GM19467 (cell line): ENCODE results near the gene SDC3.

Experiments
- ATAC-seq: cut with Tn5 transposase; IDR thresholded peaks from one replicate; pipeline ENCODE4 v1.9.1; 2021; ENCODE audit warnings: mild to moderate bottlenecking, moderate library complexity; ENCODE audit not compliant: unreplicated experiment

SDC3 gene

GRCh38 chr1:30905916-30906620 is 2.5 kb downstream of the SDC3 start:
- no peak for ATAC-seq

DNA sequence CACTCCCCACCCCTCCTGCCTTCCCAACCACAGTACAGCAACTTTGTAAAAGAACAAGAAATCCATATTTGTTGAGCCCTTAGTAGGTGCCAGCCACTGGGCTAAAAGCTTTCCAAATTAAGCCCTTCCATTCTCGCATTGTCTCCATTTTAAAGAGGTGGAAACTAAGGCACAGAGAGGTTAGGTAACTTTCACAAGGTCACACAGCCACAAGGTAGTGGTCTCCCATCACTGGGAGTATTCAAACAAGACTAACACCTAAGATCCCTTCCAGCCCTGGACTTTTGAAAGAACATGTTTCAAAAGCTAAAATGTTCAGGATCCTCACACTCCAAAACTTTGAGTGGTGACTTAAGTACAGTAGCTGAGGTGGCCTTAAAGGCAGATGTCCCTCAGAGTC is 3.2 kb downstream of the SDC3 start:
- no peak for ATAC-seq

GRCh38 chr1:30904962-30905335 is 3.6 kb downstream of the SDC3 start:
- ATAC-seq: no peak

DNA sequence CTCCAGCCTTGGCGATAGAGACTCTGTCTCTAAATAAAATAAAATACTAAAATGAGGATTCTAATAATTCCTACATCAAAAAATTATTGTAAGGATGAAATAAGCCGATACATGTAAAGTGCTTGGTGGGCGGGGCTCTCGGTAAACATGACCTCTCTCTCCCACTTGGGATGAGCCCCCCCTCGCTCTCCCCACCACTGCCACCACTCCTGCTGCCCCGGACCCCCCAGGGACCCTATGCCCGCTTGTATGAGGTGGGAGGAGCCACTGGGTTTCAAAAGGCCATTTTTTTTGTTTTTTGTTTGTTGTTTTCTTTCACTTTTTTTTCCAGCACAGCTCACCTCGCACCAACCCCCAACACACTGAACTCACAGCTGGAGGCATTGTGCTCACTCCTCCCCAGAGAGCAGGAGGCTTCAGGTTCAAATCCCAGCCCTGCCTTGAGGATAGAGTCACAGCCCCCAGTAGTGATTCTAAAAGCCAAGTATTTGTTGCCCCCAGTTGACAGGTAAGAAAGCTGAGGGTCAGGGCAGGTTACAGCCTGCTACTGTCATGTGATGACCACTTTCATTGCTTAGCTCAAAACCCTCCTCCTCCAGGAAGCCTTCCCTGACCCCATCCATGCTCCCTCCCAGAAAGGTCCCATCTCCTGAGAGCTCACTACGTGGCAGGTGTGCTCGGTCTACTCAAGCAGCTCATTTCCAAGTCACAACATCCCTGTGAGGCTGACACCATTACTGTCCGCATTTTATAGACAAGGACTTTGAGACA is 4.2 kb downstream of the SDC3 start:
- no peak for ATAC-seq

DNA sequence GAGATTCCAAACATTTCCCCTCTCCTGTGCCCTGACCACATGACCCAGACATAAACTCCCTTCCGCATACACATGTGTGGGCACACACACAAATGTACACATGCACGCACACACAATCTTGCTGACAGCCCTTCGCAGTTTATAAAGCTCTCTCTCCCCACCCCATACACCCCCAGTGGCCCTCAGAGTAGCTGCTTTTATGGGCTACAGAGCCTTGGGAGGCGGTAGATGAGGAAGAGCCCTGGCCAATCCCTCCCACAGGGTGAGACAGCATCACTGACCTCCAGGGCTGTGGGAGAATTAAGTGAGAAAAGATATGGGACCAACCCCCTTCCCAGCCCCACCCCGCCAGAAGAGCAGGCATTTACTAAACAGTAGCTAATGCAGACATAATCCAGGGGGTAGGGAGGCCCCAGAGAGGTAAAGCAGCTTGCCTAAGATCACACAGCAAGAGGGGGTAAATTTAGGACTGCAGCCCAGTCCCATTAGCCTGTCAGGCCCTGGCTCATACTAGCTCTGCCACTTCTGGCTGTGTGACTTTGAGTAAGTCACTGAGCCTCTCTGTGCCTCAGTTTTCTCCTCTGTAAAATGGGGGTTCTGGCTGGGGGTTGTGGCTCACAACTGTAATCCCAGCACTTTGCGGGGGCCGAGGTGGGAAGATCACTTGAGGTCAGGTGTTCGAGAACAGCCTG is 5.1 kb downstream of the SDC3 start:
- no peak for ATAC-seq

DNA sequence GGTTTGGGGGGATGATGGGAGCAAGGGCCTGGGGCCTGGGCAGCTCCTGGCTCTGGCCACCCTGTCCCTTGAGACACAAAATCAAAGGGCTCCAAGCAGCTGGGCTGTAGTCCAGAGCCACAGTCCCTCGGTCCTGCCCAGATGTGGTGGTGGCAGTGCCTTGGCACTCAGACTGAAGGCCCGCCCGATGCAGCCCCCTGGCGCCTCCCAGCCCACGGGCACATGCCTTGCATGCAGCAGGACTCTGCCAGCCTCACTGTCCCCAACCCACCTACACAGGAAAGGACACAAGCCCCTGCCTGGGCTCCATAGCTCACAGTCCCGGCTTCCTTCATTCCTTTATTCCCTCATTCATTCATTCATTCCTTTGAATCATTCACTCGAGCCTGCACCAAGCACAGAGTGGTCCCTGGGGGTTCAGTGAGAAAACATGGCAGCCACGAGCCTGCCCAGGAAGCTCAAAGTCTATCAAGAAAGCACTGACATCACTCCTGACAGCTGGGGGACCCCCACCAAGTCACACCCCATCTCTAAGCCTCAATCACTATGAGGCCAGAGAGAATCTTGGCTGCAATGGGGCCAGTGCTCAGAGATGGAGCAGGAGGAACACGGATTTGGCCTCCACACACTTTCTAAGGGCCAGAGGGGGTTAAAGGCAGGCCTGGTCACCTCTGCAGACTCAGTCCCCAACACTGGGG is 5.8 kb downstream of the SDC3 start:
- ATAC-seq: no peak

GRCh38 chr1:30901798-30902581 is 6.6 kb downstream of the SDC3 start:
- ATAC-seq: no peak

- no peak for ATAC-seq
Observed at GRCh38 chr1:30900931-30901560, 7.5 kb downstream of the SDC3 start.

- ATAC-seq: no peak
Observed at GRCh38 chr1:30900486-30900885, 8.1 kb downstream of the SDC3 start.

- no peak for ATAC-seq
Observed at GRCh38 chr1:30899577-30900389, 8.8 kb downstream of the SDC3 start.

DNA sequence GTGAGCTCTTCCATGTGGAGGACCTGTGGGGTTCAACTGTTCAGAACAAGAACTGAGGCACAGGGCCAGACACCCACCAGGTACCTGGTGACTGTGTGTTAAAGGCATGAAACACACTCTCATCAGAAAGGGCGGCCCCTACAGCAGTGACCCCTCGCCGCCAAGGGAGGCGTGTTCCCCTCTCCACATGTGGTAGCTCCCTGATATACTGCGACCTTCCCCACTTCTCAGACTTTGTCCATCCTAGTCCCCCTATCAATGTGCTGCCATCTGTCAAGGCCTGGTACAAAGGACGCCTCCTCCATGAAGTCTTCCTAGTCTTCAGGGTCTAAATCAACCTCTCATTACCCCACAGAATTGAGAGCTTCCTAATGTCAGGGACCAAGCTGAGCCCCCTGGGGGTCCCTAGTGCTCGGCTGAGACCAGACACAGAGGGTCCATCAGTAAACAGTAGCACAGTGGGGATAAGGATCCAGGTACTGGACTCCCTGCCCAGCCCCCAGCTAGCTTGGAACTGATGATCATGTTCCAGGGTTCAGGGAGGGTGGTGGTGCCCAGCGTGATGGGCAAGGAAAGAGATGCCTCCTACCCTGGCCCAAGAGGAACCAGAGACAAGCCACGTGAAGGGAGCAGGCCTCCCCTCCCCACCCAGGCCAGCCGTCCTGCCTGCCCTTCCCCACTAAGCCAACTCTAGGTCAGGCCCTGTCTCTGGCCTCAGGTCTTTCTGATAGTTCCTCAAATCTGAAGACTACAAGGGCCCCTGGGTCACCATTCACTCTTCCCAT is 10.3 kb downstream of the SDC3 start:
- no peak for ATAC-seq

GRCh38 chr1:30896905-30897304 is 11.7 kb downstream of the SDC3 start:
- ATAC-seq: no peak

DNA sequence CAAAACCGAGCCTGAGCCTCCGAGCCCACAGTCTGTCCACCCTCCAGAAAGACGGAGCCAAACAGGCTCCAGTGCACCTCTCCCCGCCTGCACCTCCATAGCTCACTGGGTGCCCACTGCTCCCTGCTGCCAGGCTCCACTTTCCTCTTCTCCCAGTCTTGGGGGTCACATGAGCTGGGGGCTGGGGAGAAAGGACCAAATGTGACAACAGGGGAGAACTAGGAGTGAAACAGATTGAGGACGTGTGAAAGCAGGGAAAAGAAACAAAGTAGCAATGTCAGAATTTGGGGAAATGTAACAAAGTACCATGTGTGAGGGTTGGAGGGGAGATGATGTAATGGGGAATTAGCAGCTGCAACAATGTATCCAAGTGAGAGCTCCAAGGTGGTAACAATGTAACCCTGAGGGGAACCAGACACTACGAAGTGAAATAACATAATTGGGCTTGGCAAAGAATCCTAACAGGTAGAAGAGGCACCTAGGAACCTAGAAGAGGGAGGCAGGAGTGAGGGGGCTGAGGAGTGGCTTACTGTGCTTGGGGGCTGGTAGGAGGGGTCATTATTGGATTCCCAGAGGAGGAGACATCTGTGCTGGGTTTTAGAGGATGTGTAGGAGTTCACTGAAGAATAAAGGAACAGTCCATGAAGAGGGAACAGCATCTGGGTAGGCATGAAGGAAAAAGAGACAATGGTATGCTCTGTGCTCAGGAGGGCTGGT is 12.5 kb downstream of the SDC3 start:
- no peak for ATAC-seq

GRCh38 chr1:30895382-30895943 is 13.1 kb downstream of the SDC3 start:
- no peak for ATAC-seq

- no peak for ATAC-seq
Observed at GRCh38 chr1:30894508-30894973, 14.0 kb downstream of the SDC3 start.

DNA sequence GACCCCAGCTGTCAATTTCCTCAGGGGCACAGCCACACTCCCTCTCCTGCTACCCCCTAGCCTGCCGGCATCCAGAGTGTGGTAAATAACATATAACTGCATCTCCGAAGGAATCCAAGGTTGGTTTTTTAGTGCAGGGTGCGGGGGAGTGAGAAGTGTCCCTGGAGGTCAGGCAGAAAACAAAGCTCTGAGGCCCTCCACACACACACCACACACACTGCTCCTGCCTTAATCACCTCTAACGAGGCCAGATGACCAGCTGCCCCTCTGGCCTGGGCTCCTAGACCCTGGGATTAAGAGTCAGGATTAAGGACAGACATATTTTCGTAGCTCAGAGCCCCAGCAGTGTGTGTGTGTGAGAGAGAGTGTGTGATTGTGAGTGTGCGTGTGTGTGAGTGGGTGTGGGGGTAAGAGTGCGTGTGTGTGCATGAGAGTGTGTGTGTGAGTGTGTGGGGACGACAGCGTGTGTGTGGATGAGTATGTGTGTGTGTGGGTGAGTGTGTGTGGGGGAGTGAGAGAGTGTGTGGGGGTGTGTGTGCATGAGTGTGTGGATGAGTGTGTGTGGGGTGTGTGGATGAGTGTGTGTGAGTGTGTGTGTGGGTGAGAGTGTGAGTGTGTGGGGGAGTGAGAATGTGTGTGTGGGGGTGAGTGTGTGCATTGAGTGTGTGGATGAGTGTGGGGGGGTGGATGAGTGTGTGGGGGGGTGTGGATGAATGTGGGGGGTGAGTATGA is 14.6 kb downstream of the SDC3 start:
- ATAC-seq: no peak

- ATAC-seq: no peak
Observed at GRCh38 chr1:30892671-30893073, 15.9 kb downstream of the SDC3 start.
